CD14-positive monocyte (primary cell): ENCODE measurements around the gene NSF. TPM values are rescaled to one million over a fixed set of nuclear protein-coding genes. Genes with fewer than 3 reads are reported as not detected.

Source experiments
- DNase-seq, 3 donors: peaks; one replicate each; pipeline ENCODE4 v3.0.0-alpha.2; 2011 to 2022
- H2AFZ ChIP-seq: 2 replicates; pipeline ENCODE4 v1.6.0; 2012; ENCODE audit warnings: mild to moderate bottlenecking, low read depth, low read length, inconsistent platforms; ENCODE audit not compliant: insufficient read depth, poor library complexity, severe bottlenecking
- H3K27ac ChIP-seq, 2 donors: 1 replicate in 1 of 2; 2 replicates in 1 of 2; pipeline ENCODE4 v1.5.1; 2012 to 2013; ENCODE audit warnings: low read length in 2 of 2, control low read depth in 1 of 2, inconsistent platforms in 1 of 2, low read depth in 1 of 2, mild to moderate bottlenecking in 1 of 2
- H3K27me3 ChIP-seq, 2 donors: one replicate each; pipeline versions ENCODE4 v1.6.0 to v1.6.1; 2011 to 2013; ENCODE audit warnings: low read length in 2 of 2; ENCODE audit not compliant: control insufficient read depth in 2 of 2, insufficient read depth in 2 of 2
- H3K36me3 ChIP-seq, 2 donors: replicated peaks in 1 of 2; 1 replicate in 1 of 2; 2 replicates in 1 of 2; pipeline versions ENCODE4 v1.5.1 to v1.6.1; 2012 to 2013; ENCODE audit warnings: low read length in 2 of 2, control low read depth in 1 of 2, inconsistent platforms in 1 of 2, mild to moderate bottlenecking in 1 of 2; ENCODE audit not compliant: insufficient read depth in 2 of 2, control insufficient read depth in 1 of 2
- H3K4me1 ChIP-seq, 2 donors: 1 replicate in 1 of 2; 2 replicates in 1 of 2; pipeline versions ENCODE4 v1.5.1 to v1.6.1; 2012 to 2013; ENCODE audit warnings: low read length in 2 of 2, control low read depth in 1 of 2, inconsistent platforms in 1 of 2, mild to moderate bottlenecking in 1 of 2, moderate library complexity in 1 of 2; ENCODE audit not compliant: insufficient read depth in 2 of 2, control insufficient read depth in 1 of 2
- H3K4me2 ChIP-seq: replicated peaks from 2 replicates; pipeline ENCODE3; 2012; ENCODE audit warnings: low read length, moderate library complexity, mild to moderate bottlenecking; ENCODE audit not compliant: poor library complexity, severe bottlenecking; ENCODE audit errors: extremely low read depth
- H3K4me3 ChIP-seq, 3 experiments: fragments of 200-600 bp in 1 of 3; sonication (generic) in 1 of 3; replicated peaks in 1 of 3; 1 replicate in 2 of 3; 2 replicates in 1 of 3; pipeline ENCODE4 v1.5.1; 2011 to 2013; ENCODE audit warnings: low read length in 3 of 3, mild to moderate bottlenecking in 3 of 3, control low read depth in 2 of 3, low read depth in 2 of 3, inconsistent platforms in 1 of 3, moderate library complexity in 1 of 3
- H3K79me2 ChIP-seq: 2 replicates; pipeline ENCODE4 v1.6.0; 2012; ENCODE audit warnings: mild to moderate bottlenecking, control low read depth, inconsistent platforms, low read length, moderate library complexity; ENCODE audit not compliant: insufficient read depth
- H3K9ac ChIP-seq: 2 replicates; pipeline ENCODE4 v1.6.0; 2017; ENCODE audit warnings: low read length, mild to moderate bottlenecking; ENCODE audit not compliant: insufficient read depth, poor library complexity, severe bottlenecking
- H3K9me3 ChIP-seq, 2 donors: replicated peaks in 1 of 2; 1 replicate in 1 of 2; 2 replicates in 1 of 2; pipeline versions ENCODE4 v1.5.1 to v1.6.1; 2012 to 2013; ENCODE audit warnings: low read length in 2 of 2, control low read depth in 1 of 2; ENCODE audit not compliant: control insufficient read depth in 1 of 2, insufficient read depth in 1 of 2
- H4K20me1 ChIP-seq: 2 replicates; pipeline ENCODE4 v1.6.0; 2012; ENCODE audit warnings: mild to moderate bottlenecking, low read length, control low read depth, moderate library complexity; ENCODE audit not compliant: insufficient read depth
- H3K27ac Mint-ChIP-seq, 7 donors: one replicate each; pipeline ENCODE4 v1.8.0; 2020; ENCODE audit warnings: mild to moderate bottlenecking in 7 of 7, mixed read lengths in 7 of 7, moderate library complexity in 6 of 7, inconsistent platforms in 2 of 7
- H3K27me3 Mint-ChIP-seq, 3 donors: one replicate each; pipeline ENCODE4 v1.8.0; 2021 to 2022; ENCODE audit warnings: low read depth in 3 of 3, mild to moderate bottlenecking in 3 of 3, mixed read lengths in 3 of 3, moderate library complexity in 3 of 3, inconsistent platforms in 1 of 3
- H3K36me3 Mint-ChIP-seq, 2 donors: one replicate each; pipeline ENCODE4 v1.8.0; 2020; ENCODE audit warnings: mixed read lengths in 2 of 2, inconsistent platforms in 1 of 2, mild to moderate bottlenecking in 1 of 2
- H3K4me1 Mint-ChIP-seq: one replicate; pipeline ENCODE4 v1.8.0; 2020; ENCODE audit warnings: mild to moderate bottlenecking, mixed read lengths
- H3K4me3 Mint-ChIP-seq, 2 donors: one replicate each; pipeline ENCODE4 v1.8.0; 2020; ENCODE audit warnings: mild to moderate bottlenecking in 2 of 2, mixed read lengths in 2 of 2, moderate library complexity in 1 of 2
- H3K9me3 Mint-ChIP-seq, 7 donors: one replicate each; pipeline ENCODE4 v1.8.0; 2020 to 2022; ENCODE audit warnings: mixed read lengths in 7 of 7, mild to moderate bottlenecking in 6 of 7, moderate library complexity in 6 of 7, inconsistent platforms in 2 of 7
- CTCF ChIP-seq: fragments of 200-600 bp; IDR thresholded peaks from one replicate; pipeline ENCODE4 v1.8.0; 2022; ENCODE audit warnings: antibody characterized with exemption, mild to moderate bottlenecking
- WGBS: methylation state at CpG from one replicate; pipeline ENCODE4 v1.1.5; 2013; ENCODE audit warnings: missing lambda C conversion rate; ENCODE audit not compliant: insufficient coverage; 5-methylcytosine and 5-hydroxymethylcytosine counted together
- intact Hi-C, 2 donors: fragments of 100-400 bp; cut with micrococcal nuclease; formaldehyde crosslinking; loops; one replicate each; pipeline versions ENCODE4 v1.15.0 to v1.15.1; 2023
- polyA plus RNA-seq, 3 donors: library from polyadenylated mRNA; depleted of rRNA in 1 of 3; unstranded in 2 of 3; stranded (reverse) in 1 of 3; fragments of 300-500 nt in 2 of 3; fragments of >200 nt in 1 of 3; fragmentation: Illumina TruSeq in 2 of 3; gene quantifications; 1 replicate in 2 of 3; 2 replicates in 1 of 3; pipeline ENCODE4 v1.2.3, GENCODE V29; 2012 to 2021

The NSF gene
- polyA plus RNA-seq, 3 donors: 22.5 to 63.2 (median 58.0) TPM

- Histone ChIP-seq H2AFZ (no peak overlapping the region), H3K27ac (no peak overlapping the region), H3K9ac (no peak overlapping the region), H4K20me1 (no peaks in the 10 kb centered on the region), H3K79me2 (no peaks in the 10 kb centered on the region), H3K4me3 (no peak overlapping the region), H3K4me2 (no peak overlapping the region), H3K27me3 (no peaks in the 10 kb centered on the region), H3K4me1 (peaks cover 4 to 6% of the 10 kb centered on the region in 2 donors), H3K9me3 (no peaks in the 10 kb centered on the region), H3K36me3 (peaks cover 32 to 90% of the 10 kb centered on the region in 2 donors)
- Mint-ChIP-seq H3K27me3 (peaks cover 0 to under 1% (median 0%) of the 10 kb centered on the region in 3 donors), H3K9me3 (no peaks in the 10 kb centered on the region), H3K36me3 (peaks cover 54 to 70% of the 10 kb centered on the region in 2 donors), H3K27ac (peak overlapping the region in 1 of 7 donors; percentile 13), H3K4me3 (no peak overlapping the region), H3K4me1 (peaks cover 15% of the 10 kb centered on the region)
- TF ChIP-seq CTCF: no peak
- intact Hi-C loops: no loop called here
- DNase-seq: no peak
- WGBS: 71% methylated on average over 5 of the region's 7 CpGs
Observed at GRCh38 chr17:46722662-46723285, 132.3 kb downstream of the NSF start.

GRCh38 chr17:46726206-46726605 lies 135.7 kb downstream of the NSF start:
- no peak overlapping the region for H3K4me3 Mint-ChIP-seq
- no peaks in the 10 kb centered on the region for H3K9me3 ChIP-seq
- H3K4me1 ChIP-seq: no peaks in the 10 kb centered on the region
- H3K4me3 ChIP-seq: no peak overlapping the region
- H4K20me1 ChIP-seq: no peaks in the 10 kb centered on the region
- H3K27ac Mint-ChIP-seq: peak overlapping the region in 2 of 7 donors; percentile 2 to 27
- H3K27ac ChIP-seq: no peak overlapping the region
- peaks cover 50 to 91% of the 10 kb centered on the region in 2 donors for H3K36me3 ChIP-seq
- no peaks in the 10 kb centered on the region for H3K9me3 Mint-ChIP-seq
- peaks cover 0 to 2% (median 0%) of the 10 kb centered on the region in 3 donors for H3K27me3 Mint-ChIP-seq
- intact Hi-C loops: no loop called here
- H3K4me2 ChIP-seq: no peak overlapping the region
- TF ChIP-seq CTCF: no peak
- 93% methylated on average over 3 of the region's 3 CpGs for whole genome bisulfite sequencing
- H3K79me2 ChIP-seq: no peaks in the 10 kb centered on the region
- no peak for DNase-seq
- H3K4me1 Mint-ChIP-seq: peaks cover 7% of the 10 kb centered on the region
- no peak overlapping the region for H3K9ac ChIP-seq
- no peaks in the 10 kb centered on the region for H3K27me3 ChIP-seq
- H3K36me3 Mint-ChIP-seq: peaks cover 62 to 72% of the 10 kb centered on the region in 2 donors
- H2AFZ ChIP-seq: no peak overlapping the region
